Uterus (tissue), 4 donors: Measurements from ENCODE around the gene TTC17. TPM values are rescaled to one million over a fixed set of nuclear protein-coding genes. Genes with fewer than 3 reads are reported as not detected.

Experiments
- DNase-seq, 2 donors: peaks; one replicate each; pipeline ENCODE4 v3.0.0-alpha.2; 2019 to 2020
- H3K27ac ChIP-seq, 2 donors: fragments of 200-600 bp; sonication (generic); 1 replicate in 1 of 2; 2 replicates in 1 of 2; pipeline ENCODE4 v1.5.1; 2016 to 2018
- H3K27me3 ChIP-seq, 2 donors: fragments of 200-600 bp; sonication (generic); one replicate each; pipeline ENCODE4 v1.5.1; 2018 to 2019; ENCODE audit warnings: control low read depth in 1 of 2
- H3K36me3 ChIP-seq, 2 donors: fragments of 200-600 bp; sonication (generic); one replicate each; pipeline ENCODE4 v1.5.1; 2019; ENCODE audit warnings: control low read depth in 1 of 2
- H3K4me1 ChIP-seq, 2 donors: fragments of 200-600 bp; sonication (generic); one replicate each; pipeline ENCODE4 v1.5.1; 2018 to 2019; ENCODE audit warnings: control low read depth in 1 of 2
- H3K4me3 ChIP-seq, 2 donors: fragments of 200-600 bp; sonication (generic); 1 replicate in 1 of 2; 2 replicates in 1 of 2; pipeline ENCODE4 v1.5.1; 2018 to 2019; ENCODE audit warnings: mild to moderate bottlenecking in 1 of 2
- H3K9me3 ChIP-seq, 2 donors: fragments of 200-600 bp; sonication (generic); one replicate each; pipeline ENCODE4 v1.5.1; 2019; ENCODE audit warnings: control low read depth in 1 of 2
- POLR2A ChIP-seq, 2 donors: fragments of 450-650 bp; IDR thresholded peaks; one replicate each; pipeline ENCODE4 v1.6.1; 2016; ENCODE audit warnings: antibody characterized with exemption in 2 of 2, mild to moderate bottlenecking in 1 of 2, moderate library complexity in 1 of 2
- intact Hi-C: fragments of 100-400 bp; cut with DNase I; formaldehyde crosslinking; loops from one replicate; pipeline ENCODE4 v1.15.1; 2023; ENCODE audit warnings: low total_unique reads
- total RNA-seq, 4 donors: library from RNA; depleted of rRNA in 3 of 4; stranded (reverse); fragments of >200 nt in 3 of 4; gene quantifications; one replicate each; pipeline versions ENCODE4 v1.1.0 to v1.2.4, GENCODE V29; 2014 to 2023
- TF ChIP-seq, protein P1 (sequence below), 4 experiments: fragments of 200-600 bp in 2 of 4; fragments of 450-650 bp in 2 of 4; sonication (generic) in 2 of 4; IDR thresholded peaks; one replicate each; pipeline ENCODE4 v1.5.1; 2016 to 2019; ENCODE audit warnings: antibody characterized with exemption in 4 of 4, mild to moderate bottlenecking in 2 of 4, moderate library complexity in 1 of 4
- donor health status: DM: yes; HTN: yes; CAD: no.

The TTC17 gene
- total RNA-seq, 4 donors from 2014 or later, result 94.7 to 182 (median 126) TPM

DNA sequence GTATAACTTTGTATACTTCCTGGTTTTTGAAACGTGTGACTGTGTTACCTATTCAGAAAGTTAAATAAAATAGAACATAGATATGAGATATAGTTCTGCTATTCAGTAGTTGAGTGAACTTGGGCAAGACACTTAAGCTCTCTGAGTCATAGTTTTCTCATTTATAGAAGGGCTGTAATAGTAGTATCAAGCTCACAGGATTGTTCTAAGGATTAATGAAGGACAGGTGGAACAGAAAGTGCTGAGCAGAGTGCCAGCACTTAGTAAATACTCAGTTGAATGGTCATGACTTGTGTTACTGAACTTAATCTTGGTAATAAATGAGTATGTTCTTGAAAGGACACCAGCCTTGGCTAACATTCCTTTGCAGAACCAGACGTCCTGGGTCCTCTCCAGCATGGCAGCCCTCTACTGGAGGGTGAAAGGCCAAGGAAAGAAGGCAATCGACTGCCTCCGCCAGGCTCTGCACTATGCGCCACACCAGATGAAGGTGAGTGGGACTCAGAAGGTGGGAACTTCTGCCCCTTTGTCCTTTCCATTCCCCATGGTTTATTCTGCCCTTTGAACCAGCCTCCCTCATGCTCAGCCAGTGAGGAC is 131.2 kb downstream of the TTC17 start:
- H3K4me1 ChIP-seq, result no peaks in the 10 kb centered on the region
- no peak overlapping the region for H3K27ac ChIP-seq
- no peaks in the 10 kb centered on the region for H3K27me3 ChIP-seq
- no peaks in the 10 kb centered on the region for H3K9me3 ChIP-seq
- no peak for DNase-seq
- intact Hi-C loops, result no loop called here
- H3K4me3 ChIP-seq, result no peak overlapping the region
- no peaks in the 10 kb centered on the region for H3K36me3 ChIP-seq
- TF ChIP-seq POLR2A (IDR thresholded peaks at IDR 0.05), result no peak
- TF ChIP-seq, protein P1, sequence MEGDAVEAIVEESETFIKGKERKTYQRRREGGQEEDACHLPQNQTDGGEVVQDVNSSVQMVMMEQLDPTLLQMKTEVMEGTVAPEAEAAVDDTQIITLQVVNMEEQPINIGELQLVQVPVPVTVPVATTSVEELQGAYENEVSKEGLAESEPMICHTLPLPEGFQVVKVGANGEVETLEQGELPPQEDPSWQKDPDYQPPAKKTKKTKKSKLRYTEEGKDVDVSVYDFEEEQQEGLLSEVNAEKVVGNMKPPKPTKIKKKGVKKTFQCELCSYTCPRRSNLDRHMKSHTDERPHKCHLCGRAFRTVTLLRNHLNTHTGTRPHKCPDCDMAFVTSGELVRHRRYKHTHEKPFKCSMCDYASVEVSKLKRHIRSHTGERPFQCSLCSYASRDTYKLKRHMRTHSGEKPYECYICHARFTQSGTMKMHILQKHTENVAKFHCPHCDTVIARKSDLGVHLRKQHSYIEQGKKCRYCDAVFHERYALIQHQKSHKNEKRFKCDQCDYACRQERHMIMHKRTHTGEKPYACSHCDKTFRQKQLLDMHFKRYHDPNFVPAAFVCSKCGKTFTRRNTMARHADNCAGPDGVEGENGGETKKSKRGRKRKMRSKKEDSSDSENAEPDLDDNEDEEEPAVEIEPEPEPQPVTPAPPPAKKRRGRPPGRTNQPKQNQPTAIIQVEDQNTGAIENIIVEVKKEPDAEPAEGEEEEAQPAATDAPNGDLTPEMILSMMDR (IDR thresholded peaks at IDR 0.05), result no peak

DNA sequence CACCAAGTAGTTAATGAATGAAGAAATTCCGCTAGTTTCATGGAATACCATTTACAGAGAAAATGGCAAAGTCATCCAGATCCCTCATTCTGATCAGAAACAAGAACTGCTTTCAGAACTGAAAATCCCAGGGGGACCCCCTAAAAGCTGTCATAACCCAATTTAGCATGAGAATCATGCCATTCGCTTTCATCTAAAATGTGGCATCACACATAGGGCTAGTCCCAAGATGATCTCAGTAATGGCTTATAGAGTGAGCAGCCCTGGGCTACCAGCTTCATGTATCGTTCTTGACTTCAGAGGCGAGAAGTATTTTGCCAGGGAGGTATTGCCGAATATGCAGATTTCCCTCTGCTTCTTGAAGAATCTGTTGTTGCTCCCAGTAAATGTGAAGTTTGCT is 134.0 kb downstream of the TTC17 start:
- no peaks in the 10 kb centered on the region for H3K27me3 ChIP-seq
- no peak overlapping the region for H3K27ac ChIP-seq
- TF ChIP-seq, protein P1 (IDR thresholded peaks at IDR 0.05), result no peak
- no peak for TF ChIP-seq POLR2A (IDR thresholded peaks at IDR 0.05)
- DNase-seq, result no peak
- H3K4me3 ChIP-seq, result no peak overlapping the region
- H3K9me3 ChIP-seq, result no peaks in the 10 kb centered on the region
- intact Hi-C loops, result no loop called here
- H3K36me3 ChIP-seq, result no peaks in the 10 kb centered on the region
- no peaks in the 10 kb centered on the region for H3K4me1 ChIP-seq

DNA sequence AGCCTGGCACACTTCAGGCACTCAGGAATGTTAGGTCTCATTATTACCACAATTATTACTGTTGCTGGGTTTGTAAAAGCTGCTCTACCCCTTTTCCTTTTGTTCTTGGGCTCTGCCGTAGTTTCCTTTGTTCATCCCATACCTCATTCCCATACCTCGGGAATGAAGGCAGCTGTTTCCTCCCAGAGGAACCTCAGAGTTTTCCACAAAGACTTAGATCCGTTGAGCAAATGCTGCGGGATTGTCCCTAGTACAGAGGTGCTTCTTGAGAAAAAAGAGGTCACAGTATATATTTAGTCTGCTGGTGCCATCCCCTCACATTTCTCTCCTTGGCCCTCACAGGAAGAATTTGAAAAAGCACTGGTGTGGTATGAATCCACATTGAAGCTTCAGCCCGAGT is 134.7 kb downstream of the TTC17 start:
- H3K27me3 ChIP-seq, result no peaks in the 10 kb centered on the region
- intact Hi-C loops, result no loop called here
- no peak overlapping the region for H3K27ac ChIP-seq
- no peaks in the 10 kb centered on the region for H3K9me3 ChIP-seq
- TF ChIP-seq POLR2A (IDR thresholded peaks at IDR 0.05), result no peak
- TF ChIP-seq, protein P1 (IDR thresholded peaks at IDR 0.05), result no peak
- no peak overlapping the region for H3K4me3 ChIP-seq
- H3K36me3 ChIP-seq, result no peaks in the 10 kb centered on the region
- DNase-seq, result no peak
- H3K4me1 ChIP-seq, result no peaks in the 10 kb centered on the region

DNA sequence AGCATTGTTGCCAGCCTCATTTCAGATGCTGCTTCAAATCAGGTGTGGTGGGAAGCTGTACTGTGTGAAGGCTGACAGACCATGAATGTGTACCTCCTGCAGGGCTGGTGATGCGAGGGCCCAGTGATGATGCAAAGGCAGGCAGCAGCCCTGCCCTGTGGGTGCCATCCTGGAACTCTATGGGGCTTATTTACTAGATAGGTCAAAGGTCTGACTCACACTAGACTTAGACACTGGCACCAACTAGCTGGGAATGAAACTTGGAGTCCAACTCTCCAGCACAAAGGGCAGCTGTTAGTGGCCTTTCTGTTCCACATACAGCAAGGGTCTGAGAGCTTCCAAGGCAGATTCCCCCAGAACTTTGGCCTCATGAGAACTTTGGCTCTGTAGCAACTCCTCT is 138.4 kb downstream of the TTC17 start:
- Histone ChIP-seq H3K4me1 (no peaks in the 10 kb centered on the region), H3K4me3 (no peak overlapping the region), H3K27me3 (no peaks in the 10 kb centered on the region), H3K27ac (no peak overlapping the region), H3K9me3 (no peaks in the 10 kb centered on the region), H3K36me3 (no peaks in the 10 kb centered on the region)
- no peak for TF ChIP-seq POLR2A (IDR thresholded peaks at IDR 0.05)
- TF ChIP-seq, protein P1 (IDR thresholded peaks at IDR 0.05), result no peak
- intact Hi-C loops, result no loop called here
- no peak for DNase-seq

DNA sequence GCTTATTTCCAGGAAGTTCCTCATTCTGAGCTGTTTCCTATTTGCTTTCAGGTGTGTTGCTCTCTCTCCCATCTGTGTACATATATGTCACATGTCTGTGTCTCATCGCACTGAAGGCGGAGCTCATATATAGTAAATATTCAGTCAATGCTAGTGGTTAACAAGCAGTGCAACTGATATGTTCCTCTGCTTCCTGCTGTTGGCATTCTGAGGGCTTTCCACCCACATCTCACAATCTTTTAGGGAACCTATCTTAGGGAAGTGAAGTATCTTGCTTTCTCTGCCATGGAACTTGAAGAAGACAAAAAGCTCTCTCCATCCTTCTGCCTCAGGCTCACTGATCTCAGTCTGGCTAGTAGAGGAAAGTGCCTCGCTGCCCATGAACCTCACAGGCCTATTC is 139.8 kb downstream of the TTC17 start:
- no peaks in the 10 kb centered on the region for H3K9me3 ChIP-seq
- no peak overlapping the region for H3K27ac ChIP-seq
- H3K4me1 ChIP-seq, result no peaks in the 10 kb centered on the region
- intact Hi-C loops, result no loop called here
- TF ChIP-seq POLR2A (IDR thresholded peaks at IDR 0.05), result no peak
- TF ChIP-seq, protein P1 (IDR thresholded peaks at IDR 0.05), result no peak
- no peaks in the 10 kb centered on the region for H3K36me3 ChIP-seq
- no peak overlapping the region for H3K4me3 ChIP-seq
- no peaks in the 10 kb centered on the region for H3K27me3 ChIP-seq
- no peak for DNase-seq
